C4-2B (cell line): ENCODE results near the gene PLEKHD1.

ENCODE experiments used
- CTCF ChIP-seq: fragments of 450-650 bp; conservative IDR thresholded peaks from 2 replicates; pipeline ENCODE4 v1.5.1; 2017; ENCODE audit warnings: mild to moderate bottlenecking
- ZFX ChIP-seq: fragments of 450-650 bp; IDR thresholded peaks from 2 replicates; pipeline ENCODE4 v1.6.1; 2017

GRCh38 chr14:69483765-69484443 lies 624 bp upstream of the PLEKHD1 start:
- TF ChIP-seq CTCF: no peak
- 0 out of 2 replicates have a peak, but pooled peaks have one; percentile 24 for TF ChIP-seq ZFX
